HEK293 (cell line): ENCODE data around the gene SLC17A3.

Source experiments
- CTCF ChIA-PET: fragments of 350-600 bp; formaldehyde crosslinking; extraction: SDS; loops from one replicate; lab custom pipeline; 2021; ENCODE audit warnings: antibody characterized with exemption; lab: Yijun Ruan, JAX
- POLR2A ChIA-PET: fragments of 300-600 bp; formaldehyde crosslinking; extraction: SDS; loops from one replicate; lab custom pipeline; 2020; ENCODE audit warnings: antibody characterized with exemption, inconsistent platforms; lab: Yijun Ruan, JAX
- H3K27ac ChIP-seq: fragments of 200-500 bp; sonication (Bioruptor generic); 2 replicates; pipeline ENCODE4 v1.5.1; 2014; ENCODE audit warnings: low read depth, low read length, control low read depth, inconsistent platforms; ENCODE audit errors: extremely low read depth
- H3K36me3 ChIP-seq, 2 experiments: fragments of 200-500 bp in 1 of 2; sonication (Bioruptor generic) in 1 of 2; 1 replicate in 1 of 2; 2 replicates in 1 of 2; pipeline ENCODE4 v1.5.1; 2014 to 2017; ENCODE audit warnings: inconsistent platforms in 2 of 2, low read length in 2 of 2; ENCODE audit not compliant: control insufficient read depth in 2 of 2, insufficient read depth in 1 of 2
- H3K4me1 ChIP-seq: fragments of 200-500 bp; sonication (Bioruptor generic); 2 replicates; pipeline ENCODE4 v1.5.1; 2014; ENCODE audit warnings: mild to moderate bottlenecking, low read length, inconsistent platforms; ENCODE audit not compliant: control insufficient read depth, insufficient read depth
- H3K4me3 ChIP-seq: 2 replicates; pipeline ENCODE4 v1.5.1; 2011; ENCODE audit warnings: low read depth, mild to moderate bottlenecking, control low read depth, low read length, moderate library complexity
- H3K9me3 ChIP-seq: fragments of 200-500 bp; sonication (Bioruptor generic); 2 replicates; pipeline ENCODE4 v1.5.1; 2014; ENCODE audit warnings: low read depth, low read length, inconsistent platforms; ENCODE audit not compliant: control insufficient read depth, insufficient read depth
- EGR2 ChIP-seq: fragments of 450-650 bp; formaldehyde crosslinking; IDR thresholded peaks from 2 replicates; pipeline ENCODE4 v1.5.1; 2016; ENCODE audit warnings: low read depth, missing biosample characterization, missing genetic modification characterization
- GLIS2 ChIP-seq: fragments of 450-650 bp; formaldehyde crosslinking; IDR thresholded peaks from 2 replicates; pipeline ENCODE4 v1.5.1; 2016; ENCODE audit warnings: missing biosample characterization, missing genetic modification characterization
- SP3 ChIP-seq: fragments of 450-650 bp; formaldehyde crosslinking; IDR thresholded peaks from 2 replicates; pipeline ENCODE4 v1.5.1; 2016; ENCODE audit warnings: missing biosample characterization, missing genetic modification characterization
- ZNF223 ChIP-seq: fragments of 450-650 bp; formaldehyde crosslinking; IDR thresholded peaks from 2 replicates; pipeline ENCODE4 v1.5.1; 2016; ENCODE audit warnings: missing biosample characterization, missing genetic modification characterization
- ZNF423 ChIP-seq: fragments of 450-650 bp; formaldehyde crosslinking; IDR thresholded peaks from 2 replicates; pipeline ENCODE4 v1.5.1; 2016; ENCODE audit warnings: missing biosample characterization, missing genetic modification characterization
- ZNF426 ChIP-seq: fragments of 450-650 bp; formaldehyde crosslinking; IDR thresholded peaks from 2 replicates; pipeline ENCODE4 v1.5.1; 2017; ENCODE audit warnings: missing biosample characterization, missing genetic modification characterization, mild to moderate bottlenecking, inconsistent platforms, moderate library complexity
- ZNF48 ChIP-seq: fragments of 450-650 bp; formaldehyde crosslinking; IDR thresholded peaks from 2 replicates; pipeline ENCODE4 v1.5.1; 2016; ENCODE audit warnings: missing biosample characterization, missing genetic modification characterization
- ZNF521 ChIP-seq: fragments of 450-650 bp; formaldehyde crosslinking; IDR thresholded peaks from 2 replicates; pipeline ENCODE4 v1.5.1; 2017; ENCODE audit warnings: missing biosample characterization, mild to moderate bottlenecking, missing genetic modification characterization
- ZNF560 ChIP-seq: fragments of 450-650 bp; formaldehyde crosslinking; IDR thresholded peaks from 2 replicates; pipeline ENCODE4 v1.5.1; 2017; ENCODE audit warnings: missing biosample characterization, missing genetic modification characterization, borderline replicate concordance
- ZNF701 ChIP-seq: fragments of 450-650 bp; formaldehyde crosslinking; IDR thresholded peaks from 2 replicates; pipeline ENCODE4 v1.5.1; 2016; ENCODE audit warnings: missing biosample characterization, missing genetic modification characterization
- ZSCAN23 ChIP-seq: fragments of 450-650 bp; formaldehyde crosslinking; IDR thresholded peaks from 2 replicates; pipeline ENCODE4 v1.5.1; 2016; ENCODE audit warnings: missing biosample characterization, missing genetic modification characterization
- TF ChIP-seq, protein P1 (sequence below): fragments of 450-650 bp; formaldehyde crosslinking; IDR thresholded peaks from 2 replicates; pipeline ENCODE4 v1.5.1; 2017; ENCODE audit warnings: missing biosample characterization, missing genetic modification characterization
- TF ChIP-seq, protein P2 (sequence below): fragments of 450-650 bp; formaldehyde crosslinking; IDR thresholded peaks from 2 replicates; pipeline ENCODE4 v1.5.1; 2017; ENCODE audit warnings: missing biosample characterization, missing genetic modification characterization
- TF ChIP-seq, protein P3 (sequence below): fragments of 450-650 bp; formaldehyde crosslinking; conservative IDR thresholded peaks from 2 replicates; pipeline ENCODE4 v1.5.1; 2016; ENCODE audit warnings: low read depth, missing biosample characterization, missing genetic modification characterization
- TF ChIP-seq, protein P4 (sequence below): fragments of 450-650 bp; formaldehyde crosslinking; IDR thresholded peaks from 2 replicates; pipeline ENCODE4 v1.5.1; 2017; ENCODE audit warnings: missing biosample characterization, missing genetic modification characterization

Gene SLC17A3

DNA sequence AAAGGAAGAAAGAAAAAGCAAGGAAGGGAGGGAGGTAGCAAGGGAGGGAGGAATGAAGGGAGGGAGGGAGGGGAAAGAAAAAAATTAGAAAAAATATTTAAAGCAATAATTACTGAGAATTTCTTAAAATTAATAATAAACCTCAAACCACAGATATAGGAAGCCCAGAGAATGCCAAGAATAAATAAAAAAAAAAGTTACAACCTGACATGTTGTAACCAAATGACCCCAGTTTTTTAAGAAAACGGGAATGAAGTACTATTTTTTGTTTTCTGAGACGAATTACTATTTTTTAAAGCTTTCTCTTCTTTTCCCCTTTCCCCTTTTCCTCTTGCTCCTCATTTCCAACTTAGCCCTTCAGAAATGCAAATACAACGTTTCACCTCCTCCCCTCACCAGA is 58.8 kb downstream of the SLC17A3 start:
- Histone ChIP-seq H3K27ac (no peak overlapping the region), H3K36me3 (no peaks in the 10 kb centered on the region), H3K9me3 (no peaks in the 10 kb centered on the region), H3K4me1 (no peaks in the 10 kb centered on the region), H3K4me3 (no peak overlapping the region)
- ChIA-PET CTCF (interaction anchor here (1.1 kb wide), 1 partner anchor 26 kb away, joined by 5 read pairs; no protein-coding TSS in a partner anchor), POLR2A (no interaction called here)
- no peak for TF ChIP-seq ZNF560 (tag by site-specific recombination)
- TF ChIP-seq ZNF223 (tag by site-specific recombination), result no peak
- no peak for TF ChIP-seq SP3 (tag by site-specific recombination)
- TF ChIP-seq ZNF423 (tag by site-specific recombination), result no peak
- TF ChIP-seq, protein P1, sequence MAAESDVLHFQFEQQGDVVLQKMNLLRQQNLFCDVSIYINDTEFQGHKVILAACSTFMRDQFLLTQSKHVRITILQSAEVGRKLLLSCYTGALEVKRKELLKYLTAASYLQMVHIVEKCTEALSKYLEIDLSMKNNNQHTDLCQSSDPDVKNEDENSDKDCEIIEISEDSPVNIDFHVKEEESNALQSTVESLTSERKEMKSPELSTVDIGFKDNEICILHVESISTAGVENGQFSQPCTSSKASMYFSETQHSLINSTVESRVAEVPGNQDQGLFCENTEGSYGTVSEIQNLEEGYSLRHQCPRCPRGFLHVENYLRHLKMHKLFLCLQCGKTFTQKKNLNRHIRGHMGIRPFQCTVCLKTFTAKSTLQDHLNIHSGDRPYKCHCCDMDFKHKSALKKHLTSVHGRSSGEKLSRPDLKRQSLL (tag by site-specific recombination), result no peak

DNA sequence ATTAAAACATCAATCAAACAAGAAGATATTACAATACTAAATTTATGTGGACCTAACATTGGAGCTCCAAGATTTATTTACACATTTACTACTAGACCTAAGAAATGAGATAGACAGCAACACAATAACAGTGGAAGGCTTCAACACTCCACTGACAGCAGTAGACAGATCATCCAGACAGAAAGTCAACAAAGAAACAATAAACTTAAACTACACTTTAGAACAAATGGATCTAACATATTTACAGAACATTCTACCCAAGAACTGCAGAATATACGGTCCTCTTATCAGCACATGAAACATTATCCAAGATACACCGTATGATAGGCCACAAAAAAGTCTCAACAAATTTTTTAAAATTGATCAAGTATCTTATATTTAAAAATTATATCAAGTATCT is 69.2 kb downstream of the SLC17A3 start:
- no peak overlapping the region for H3K4me3 ChIP-seq
- H3K27ac ChIP-seq, result no peak overlapping the region
- POLR2A ChIA-PET, result no interaction called here
- CTCF ChIA-PET, result interaction anchor here (1.2 to 1.3 kb wide), 2 partner anchors 16 kb away, joined by 9 to 11 read pairs; no protein-coding TSS in a partner anchor
- no peaks in the 10 kb centered on the region for H3K36me3 ChIP-seq
- no peaks in the 10 kb centered on the region for H3K4me1 ChIP-seq
- H3K9me3 ChIP-seq, result no peaks in the 10 kb centered on the region
- TF ChIP-seq EGR2, result no peak
- TF ChIP-seq, protein P2, sequence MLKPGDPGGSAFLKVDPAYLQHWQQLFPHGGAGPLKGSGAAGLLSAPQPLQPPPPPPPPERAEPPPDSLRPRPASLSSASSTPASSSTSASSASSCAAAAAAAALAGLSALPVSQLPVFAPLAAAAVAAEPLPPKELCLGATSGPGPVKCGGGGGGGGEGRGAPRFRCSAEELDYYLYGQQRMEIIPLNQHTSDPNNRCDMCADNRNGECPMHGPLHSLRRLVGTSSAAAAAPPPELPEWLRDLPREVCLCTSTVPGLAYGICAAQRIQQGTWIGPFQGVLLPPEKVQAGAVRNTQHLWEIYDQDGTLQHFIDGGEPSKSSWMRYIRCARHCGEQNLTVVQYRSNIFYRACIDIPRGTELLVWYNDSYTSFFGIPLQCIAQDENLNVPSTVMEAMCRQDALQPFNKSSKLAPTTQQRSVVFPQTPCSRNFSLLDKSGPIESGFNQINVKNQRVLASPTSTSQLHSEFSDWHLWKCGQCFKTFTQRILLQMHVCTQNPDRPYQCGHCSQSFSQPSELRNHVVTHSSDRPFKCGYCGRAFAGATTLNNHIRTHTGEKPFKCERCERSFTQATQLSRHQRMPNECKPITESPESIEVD (tag by site-specific recombination), result no peak
- no peak for TF ChIP-seq ZNF560 (tag by site-specific recombination)
- no peak for TF ChIP-seq ZNF521 (tag by site-specific recombination)
- TF ChIP-seq ZSCAN23, result no peak
- TF ChIP-seq, protein P3, sequence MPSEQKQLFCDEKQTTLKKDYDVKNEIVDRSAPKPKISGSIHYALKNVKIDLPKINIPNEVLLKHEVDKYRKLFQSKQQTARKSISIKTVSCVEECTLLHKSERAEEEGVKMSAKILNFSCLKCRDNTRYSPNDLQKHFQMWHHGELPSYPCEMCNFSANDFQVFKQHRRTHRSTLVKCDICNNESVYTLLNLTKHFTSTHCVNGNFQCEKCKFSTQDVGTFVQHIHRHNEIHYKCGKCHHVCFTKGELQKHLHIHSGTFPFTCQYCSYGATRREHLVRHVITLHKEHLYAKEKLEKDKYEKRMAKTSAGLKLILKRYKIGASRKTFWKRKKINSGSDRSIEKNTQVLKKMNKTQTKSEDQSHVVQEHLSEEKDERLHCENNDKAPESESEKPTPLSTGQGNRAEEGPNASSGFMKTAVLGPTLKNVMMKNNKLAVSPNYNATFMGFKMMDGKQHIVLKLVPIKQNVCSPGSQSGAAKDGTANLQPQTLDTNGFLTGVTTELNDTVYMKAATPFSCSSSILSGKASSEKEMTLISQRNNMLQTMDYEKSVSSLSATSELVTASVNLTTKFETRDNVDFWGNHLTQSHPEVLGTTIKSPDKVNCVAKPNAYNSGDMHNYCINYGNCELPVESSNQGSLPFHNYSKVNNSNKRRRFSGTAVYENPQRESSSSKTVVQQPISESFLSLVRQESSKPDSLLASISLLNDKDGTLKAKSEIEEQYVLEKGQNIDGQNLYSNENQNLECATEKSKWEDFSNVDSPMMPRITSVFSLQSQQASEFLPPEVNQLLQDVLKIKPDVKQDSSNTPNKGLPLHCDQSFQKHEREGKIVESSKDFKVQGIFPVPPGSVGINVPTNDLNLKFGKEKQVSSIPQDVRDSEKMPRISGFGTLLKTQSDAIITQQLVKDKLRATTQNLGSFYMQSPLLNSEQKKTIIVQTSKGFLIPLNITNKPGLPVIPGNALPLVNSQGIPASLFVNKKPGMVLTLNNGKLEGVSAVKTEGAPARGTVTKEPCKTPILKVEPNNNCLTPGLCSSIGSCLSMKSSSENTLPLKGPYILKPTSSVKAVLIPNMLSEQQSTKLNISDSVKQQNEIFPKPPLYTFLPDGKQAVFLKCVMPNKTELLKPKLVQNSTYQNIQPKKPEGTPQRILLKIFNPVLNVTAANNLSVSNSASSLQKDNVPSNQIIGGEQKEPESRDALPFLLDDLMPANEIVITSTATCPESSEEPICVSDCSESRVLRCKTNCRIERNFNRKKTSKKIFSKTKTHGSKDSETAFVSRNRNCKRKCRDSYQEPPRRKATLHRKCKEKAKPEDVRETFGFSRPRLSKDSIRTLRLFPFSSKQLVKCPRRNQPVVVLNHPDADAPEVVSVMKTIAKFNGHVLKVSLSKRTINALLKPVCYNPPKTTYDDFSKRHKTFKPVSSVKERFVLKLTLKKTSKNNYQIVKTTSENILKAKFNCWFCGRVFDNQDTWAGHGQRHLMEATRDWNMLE, result no peak
- no peak for TF ChIP-seq ZNF48 (tag by site-specific recombination)
- TF ChIP-seq ZNF426 (tag by site-specific recombination), result no peak
- TF ChIP-seq, protein P4, sequence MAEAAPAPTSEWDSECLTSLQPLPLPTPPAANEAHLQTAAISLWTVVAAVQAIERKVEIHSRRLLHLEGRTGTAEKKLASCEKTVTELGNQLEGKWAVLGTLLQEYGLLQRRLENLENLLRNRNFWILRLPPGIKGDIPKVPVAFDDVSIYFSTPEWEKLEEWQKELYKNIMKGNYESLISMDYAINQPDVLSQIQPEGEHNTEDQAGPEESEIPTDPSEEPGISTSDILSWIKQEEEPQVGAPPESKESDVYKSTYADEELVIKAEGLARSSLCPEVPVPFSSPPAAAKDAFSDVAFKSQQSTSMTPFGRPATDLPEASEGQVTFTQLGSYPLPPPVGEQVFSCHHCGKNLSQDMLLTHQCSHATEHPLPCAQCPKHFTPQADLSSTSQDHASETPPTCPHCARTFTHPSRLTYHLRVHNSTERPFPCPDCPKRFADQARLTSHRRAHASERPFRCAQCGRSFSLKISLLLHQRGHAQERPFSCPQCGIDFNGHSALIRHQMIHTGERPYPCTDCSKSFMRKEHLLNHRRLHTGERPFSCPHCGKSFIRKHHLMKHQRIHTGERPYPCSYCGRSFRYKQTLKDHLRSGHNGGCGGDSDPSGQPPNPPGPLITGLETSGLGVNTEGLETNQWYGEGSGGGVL (tag by site-specific recombination), result no peak
- no peak for TF ChIP-seq GLIS2 (tag by site-specific recombination)
- no peak for TF ChIP-seq ZNF701
